HG03139 (cell line): ENCODE measurements around the gene MRPL58.
"Not testable (repeated sequence)": the region's sequence is repeated elsewhere in the genome, so short reads cannot be mapped to it uniquely, and the experiment has no call there.

ENCODE experiments used
- ATAC-seq: cut with Tn5 transposase; IDR thresholded peaks from one replicate; pipeline ENCODE4 v1.9.1; 2021; ENCODE audit not compliant: unreplicated experiment

The MRPL58 gene

GRCh38 chr17:75012096-75012345 is 449 bp upstream of the MRPL58 start:
- no peak for ATAC-seq

DNA sequence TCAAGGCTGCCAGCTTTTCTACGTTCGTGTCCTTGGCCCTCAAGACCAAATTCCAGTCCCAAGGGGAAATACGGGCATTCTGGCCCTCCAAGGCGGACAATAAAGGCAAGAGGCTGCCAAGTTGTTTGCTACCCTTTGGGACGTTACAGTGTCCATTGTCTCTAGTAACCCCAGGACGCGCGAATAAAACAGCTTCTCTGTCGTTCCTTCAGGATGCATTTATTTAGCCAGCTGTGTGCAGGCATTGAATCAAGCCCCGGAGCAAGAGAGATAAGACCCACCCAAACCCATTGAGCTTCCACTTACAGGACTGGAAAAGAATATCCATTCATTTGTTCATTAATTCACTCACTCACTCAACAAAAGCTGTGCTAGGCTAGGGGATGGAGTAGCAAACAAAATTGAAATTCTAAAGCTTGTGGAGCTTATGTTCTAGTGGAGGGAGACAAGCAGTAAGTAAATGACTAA is 656 bp downstream of the MRPL58 start:
- ATAC-seq: no peak

- ATAC-seq: no peak
These were observed 6.7 kb downstream of the MRPL58 start for GRCh38 chr17:75019146-75019545.

DNA sequence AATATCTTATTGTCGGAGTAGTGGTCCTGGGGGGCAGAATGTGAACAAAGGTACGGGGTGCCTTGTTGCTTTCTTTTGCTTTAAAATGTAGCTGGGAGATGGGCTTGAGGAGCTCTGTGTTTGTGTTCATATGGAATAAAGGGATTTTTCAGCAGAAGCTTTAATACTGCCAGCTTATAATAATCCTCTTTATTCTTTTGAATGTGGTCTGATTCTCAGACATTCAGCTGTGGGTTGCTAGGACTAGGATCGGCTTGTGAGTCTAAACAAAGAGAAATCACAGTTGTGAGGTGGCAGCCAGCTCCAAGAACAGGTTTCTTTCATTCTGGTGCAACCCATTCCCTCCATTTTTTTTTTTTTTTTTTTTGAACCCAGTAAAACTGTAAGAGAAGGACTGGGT is 7.2 kb downstream of the MRPL58 start:
- ATAC-seq: no peak

DNA sequence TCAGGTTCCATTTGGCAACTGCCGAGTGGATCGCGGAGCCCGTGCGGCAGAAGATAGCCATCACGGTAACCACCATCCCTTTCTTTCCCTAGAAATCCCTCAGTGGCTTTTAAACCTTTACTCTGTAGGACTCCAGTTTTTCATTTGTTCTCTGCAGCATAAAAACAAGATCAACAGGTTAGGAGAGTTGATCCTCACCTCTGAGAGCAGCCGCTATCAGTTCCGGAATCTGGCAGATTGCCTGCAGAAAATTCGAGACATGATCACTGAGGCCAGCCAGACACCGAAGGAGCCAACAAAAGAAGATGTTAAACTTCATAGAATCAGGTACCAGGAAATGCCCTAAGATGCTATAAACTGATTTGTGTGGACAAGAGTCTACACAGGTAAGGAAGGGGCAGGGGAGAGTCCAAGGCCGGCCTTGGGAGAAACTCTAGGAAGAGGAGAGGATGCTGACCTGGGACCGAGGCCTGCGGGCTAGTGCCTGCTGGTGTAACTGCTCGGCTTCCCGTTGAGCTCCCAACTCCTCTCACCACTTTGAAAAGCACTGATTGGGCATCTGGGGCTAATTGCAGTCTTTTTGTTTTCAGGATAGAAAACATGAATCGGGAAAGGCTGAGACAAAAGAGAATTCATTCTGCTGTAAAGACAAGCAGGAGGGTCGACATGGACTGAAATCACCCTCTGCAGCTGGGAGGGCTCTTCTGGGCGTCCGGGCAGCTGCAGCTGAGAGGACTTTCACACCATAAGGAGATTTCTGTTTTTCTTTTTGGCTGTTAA is 8.1 kb downstream of the MRPL58 start:
- no peak for ATAC-seq

- ATAC-seq: no peak
These were observed 12.4 kb downstream of the MRPL58 start for GRCh38 chr17:75024686-75025397.

GRCh38 chr17:75025398-75025734 is 12.9 kb downstream of the MRPL58 start:
- ATAC-seq: not testable (repeated sequence)

GRCh38 chr17:75026650-75027049 is 14.2 kb downstream of the MRPL58 start:
- not testable (repeated sequence) for ATAC-seq

DNA sequence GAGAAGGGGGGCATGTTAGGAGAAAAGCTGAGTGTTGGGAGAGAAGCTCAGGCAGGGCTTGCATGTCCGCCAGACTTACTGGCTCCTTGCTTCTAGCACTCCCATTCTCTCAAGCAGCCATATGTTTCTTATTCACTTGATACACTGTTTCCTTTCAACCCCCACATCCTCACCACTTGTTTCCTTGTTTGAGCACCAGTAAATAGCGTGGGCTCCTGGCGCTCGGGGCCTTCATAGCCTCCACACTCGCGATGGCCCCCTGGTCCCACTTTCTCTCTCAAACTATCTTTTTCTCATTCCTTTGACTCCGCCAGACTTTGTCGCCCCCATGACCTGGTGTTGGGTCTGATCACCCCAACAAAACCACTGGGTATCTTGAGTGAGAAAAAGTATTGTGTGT is 17.7 kb downstream of the MRPL58 start:
- no peak for ATAC-seq

DNA sequence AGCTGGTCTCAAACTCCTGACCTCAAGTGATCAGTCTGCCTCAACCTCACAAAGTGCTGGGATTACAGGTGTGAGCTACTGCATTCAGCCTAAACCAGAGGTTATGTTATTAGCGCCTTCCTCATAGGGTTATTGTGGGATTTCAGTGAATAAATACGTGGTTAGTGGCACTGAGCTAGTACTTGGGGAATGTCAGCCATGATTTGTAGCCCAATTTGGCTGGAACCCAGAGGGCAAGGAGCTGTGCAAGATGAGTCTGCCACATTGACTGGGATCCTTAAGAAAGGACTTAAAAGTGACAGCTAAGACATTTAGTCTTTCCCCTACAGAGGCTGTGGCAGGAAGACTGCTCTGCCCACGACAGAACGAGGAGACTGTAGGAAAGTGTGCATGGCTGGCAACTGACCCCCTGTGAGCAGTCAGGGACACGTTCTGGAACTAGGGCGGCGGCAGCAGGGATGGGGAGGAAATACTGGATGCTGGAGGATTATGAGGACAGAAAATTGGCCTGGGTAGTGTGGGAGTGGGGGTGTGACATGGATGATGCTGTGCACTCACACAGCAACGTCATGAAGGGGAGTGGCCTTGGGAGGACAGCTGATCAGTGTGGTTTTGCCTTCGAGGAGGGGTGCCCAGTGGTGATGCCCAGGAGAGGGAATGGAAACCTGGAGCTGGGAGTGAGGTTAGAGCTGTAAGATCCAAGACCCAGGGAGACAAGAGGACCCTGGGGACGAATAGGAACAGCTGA is 19.7 kb downstream of the MRPL58 start:
- ATAC-seq: no peak

GRCh38 chr17:75032720-75033280 is 20.3 kb downstream of the MRPL58 start:
- no peak for ATAC-seq

DNA sequence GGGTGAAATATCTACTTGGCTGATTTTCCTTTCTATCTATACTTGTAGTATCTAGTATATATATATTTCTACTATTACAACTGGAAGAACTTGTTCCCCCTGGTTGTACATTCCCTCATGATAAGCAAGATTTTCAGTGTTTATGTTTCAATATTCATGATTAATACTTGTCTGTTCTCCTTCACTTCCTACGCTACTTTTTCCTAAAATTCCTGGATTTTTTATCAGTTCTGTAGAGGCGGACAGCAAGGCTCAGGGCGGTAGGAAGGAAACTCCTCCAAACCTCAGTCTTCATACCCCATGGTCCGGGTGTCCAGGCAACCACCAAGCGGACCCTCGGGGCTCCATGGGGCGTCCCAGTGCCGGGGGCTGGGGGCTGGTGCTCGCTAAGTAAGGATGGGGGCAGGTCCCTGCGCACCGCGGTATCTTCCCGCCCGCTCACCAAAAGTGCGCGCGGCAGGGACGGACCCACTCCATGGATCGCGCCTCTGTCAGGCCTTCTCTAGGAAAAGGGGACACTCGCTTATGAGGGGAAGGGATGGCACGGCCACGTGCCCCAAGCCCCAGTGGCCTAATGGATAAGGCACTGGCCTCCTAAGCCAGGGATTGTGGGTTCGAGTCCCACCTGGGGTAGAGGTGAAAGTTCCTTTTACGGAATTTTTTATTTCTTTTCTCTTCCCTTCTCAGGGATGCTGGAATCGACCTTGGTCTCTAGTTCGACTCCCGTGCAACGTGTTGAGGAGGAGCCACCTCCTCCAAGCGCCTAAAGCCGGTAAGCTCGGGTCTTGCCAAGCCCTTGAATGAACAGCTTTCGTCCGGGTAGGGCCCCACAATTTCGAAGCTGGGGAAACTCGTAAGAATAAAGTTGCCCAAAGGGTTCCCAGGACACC is 21.1 kb downstream of the MRPL58 start:
- peak; percentile 33 for ATAC-seq

DNA sequence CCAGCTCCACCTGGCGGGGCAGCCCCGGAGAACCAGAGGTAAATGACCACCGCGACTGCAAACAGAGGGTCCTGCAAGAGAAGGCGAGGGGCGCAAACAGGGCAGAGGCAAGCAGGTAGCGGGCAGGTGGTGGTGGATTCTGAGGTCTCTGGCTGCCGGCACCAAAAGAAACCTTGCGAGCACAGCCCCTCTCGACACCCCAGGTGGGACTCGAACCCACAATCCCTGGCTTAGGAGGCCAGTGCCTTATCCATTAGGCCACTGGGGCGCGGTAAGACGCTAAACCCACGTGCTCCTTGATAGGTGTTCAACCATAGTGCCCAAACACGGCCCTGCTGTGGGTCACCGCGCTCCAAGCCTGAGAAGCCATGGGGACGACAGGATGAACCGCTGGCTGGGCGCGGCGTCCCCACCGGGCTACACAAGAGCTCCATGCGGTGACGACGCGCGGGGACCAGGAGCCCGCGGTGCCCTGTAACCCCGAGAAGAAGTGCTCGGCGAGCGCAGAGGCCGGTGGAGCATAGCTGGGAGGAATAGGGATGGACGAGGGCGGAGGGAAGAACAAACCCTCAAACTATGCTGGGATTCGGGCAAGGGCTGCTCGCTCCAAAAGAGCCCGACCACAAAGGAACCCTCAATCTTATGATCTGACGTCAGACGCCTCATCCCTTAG is 21.9 kb downstream of the MRPL58 start:
- peak; percentile 57 for ATAC-seq

DNA sequence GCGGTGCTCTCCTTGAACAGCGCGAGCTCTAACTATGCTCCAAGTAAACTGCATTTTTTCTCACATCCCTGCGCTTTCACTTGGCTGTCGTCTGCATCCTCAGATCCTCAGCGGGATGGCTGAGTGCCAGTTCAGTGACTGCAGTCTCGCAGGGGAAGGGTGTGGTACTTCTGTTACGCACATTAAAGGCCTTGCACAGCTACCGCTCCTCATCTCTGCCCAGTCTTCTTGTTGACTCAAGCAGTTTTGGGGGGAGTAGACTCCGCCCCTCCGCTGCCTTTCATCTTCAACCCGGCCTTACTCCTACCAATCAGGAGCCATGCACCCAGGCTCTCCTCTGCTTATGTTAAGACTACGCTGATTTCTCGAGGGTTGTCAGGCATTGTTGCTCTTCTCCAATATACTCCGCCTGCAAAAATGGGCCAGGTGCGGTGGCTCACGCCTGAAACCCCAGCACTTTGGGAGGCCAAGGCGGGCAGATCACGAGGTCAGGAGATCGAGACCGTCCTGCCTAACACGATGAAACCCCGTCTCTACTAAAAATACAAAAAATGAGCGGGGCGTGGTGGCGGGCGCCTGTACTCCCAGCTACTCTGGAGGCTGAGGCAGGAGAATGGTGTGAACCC is 24.3 kb downstream of the MRPL58 start:
- ATAC-seq: no peak

GRCh38 chr17:75039238-75039637 is 26.8 kb downstream of the MRPL58 start:
- no peak for ATAC-seq

GRCh38 chr17:75041656-75042280 is 29.3 kb downstream of the MRPL58 start:
- no peak for ATAC-seq

DNA sequence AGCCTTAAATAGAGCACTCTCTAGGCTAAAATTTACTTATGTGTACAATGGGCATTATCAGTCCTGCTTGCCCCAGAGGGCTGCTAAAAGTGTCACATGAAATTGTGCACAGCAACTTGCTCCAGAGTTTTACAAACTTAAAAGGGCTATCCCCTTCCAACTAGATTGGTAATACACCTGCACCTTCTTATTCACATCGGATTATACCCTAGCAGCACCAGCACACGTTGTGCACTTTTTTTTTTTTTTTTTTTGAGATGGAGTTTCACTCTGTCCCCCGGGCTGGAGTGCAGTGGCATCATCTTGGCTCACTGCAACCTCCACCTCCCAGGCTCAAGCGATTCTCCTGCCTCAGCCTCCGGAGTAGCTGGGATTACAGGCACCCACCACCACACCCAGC is 31.3 kb downstream of the MRPL58 start:
- ATAC-seq: not testable (repeated sequence)

DNA sequence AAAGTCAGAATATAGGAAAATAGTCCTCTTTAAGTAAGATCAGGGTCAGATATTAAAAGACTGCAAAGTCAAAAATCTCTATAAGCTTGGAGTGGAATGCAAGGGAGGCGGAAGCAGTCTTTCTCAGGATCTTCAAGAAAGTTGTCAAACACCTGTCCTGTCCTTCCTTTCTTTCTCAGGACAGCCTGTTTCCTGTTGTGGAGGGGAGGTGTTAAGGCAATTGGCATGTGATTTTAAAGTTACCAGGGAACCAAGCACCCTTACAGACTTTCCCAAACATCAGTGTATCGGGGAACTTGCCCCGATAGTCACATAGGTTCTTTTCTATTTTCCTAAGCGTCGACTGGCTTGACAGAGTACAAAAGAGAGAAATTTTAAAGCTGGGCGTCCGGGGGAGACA is 32.2 kb downstream of the MRPL58 start:
- no peak for ATAC-seq

- not testable (repeated sequence) for ATAC-seq
These were observed 33.5 kb downstream of the MRPL58 start for GRCh38 chr17:75045946-75046406.
